DND-41 (cell line): ENCODE data around the gene IL4R.
A peak's percentile ranks its signal among the peaks of the same experiment; 100 is the strongest.
"Not testable (repeated sequence)": the region's sequence is repeated elsewhere in the genome, so short reads cannot be mapped to it uniquely, and the experiment has no call there.

Source experiments
- ATAC-seq: fragments of 200-7000 bp; cut with Tn5 transposase; 3 replicates; pipeline ENCODE4 v1.9.1; 2021; ENCODE audit warnings: low read depth; ENCODE audit not compliant: insufficient read depth
- DNase-seq: peaks from one replicate; pipeline ENCODE4 v3.0.0-alpha.2; 2020
- H2AFZ ChIP-seq: 2 replicates; pipeline ENCODE4 v1.6.0; 2012; ENCODE audit warnings: low read depth, low read length
- H3K27ac ChIP-seq: 2 replicates; pipeline ENCODE4 v1.5.1; 2012; ENCODE audit warnings: low read length, inconsistent platforms
- H3K27me3 ChIP-seq: fragments of 200-600 bp; sonication (generic); 2 replicates; pipeline ENCODE4 v1.6.0; 2012; ENCODE audit warnings: low read length, mild to moderate bottlenecking, inconsistent platforms; ENCODE audit not compliant: insufficient read depth, poor library complexity
- H3K36me3 ChIP-seq: 2 replicates; pipeline ENCODE4 v1.5.1; 2012; ENCODE audit warnings: low read length, inconsistent platforms; ENCODE audit not compliant: insufficient read depth
- H3K4me1 ChIP-seq: 2 replicates; pipeline ENCODE4 v1.5.1; 2012; ENCODE audit warnings: mild to moderate bottlenecking, low read length; ENCODE audit not compliant: insufficient read depth
- H3K4me2 ChIP-seq: 2 replicates; pipeline ENCODE4 v1.6.0; 2012; ENCODE audit warnings: mild to moderate bottlenecking, moderate library complexity, low read length, inconsistent platforms; ENCODE audit not compliant: insufficient read depth
- H3K4me3 ChIP-seq, 2 experiments: fragments of 200-600 bp in 1 of 2; shearing (Covaris generic) in 1 of 2; 2 replicates each; pipeline ENCODE4 v1.5.1; 2012 to 2016; ENCODE audit warnings: inconsistent platforms in 2 of 2, low read length in 2 of 2, mild to moderate bottlenecking in 2 of 2, low read depth in 1 of 2, moderate library complexity in 1 of 2
- H3K79me2 ChIP-seq: 2 replicates; pipeline ENCODE4 v1.6.0; 2012; ENCODE audit warnings: low read length, inconsistent platforms; ENCODE audit not compliant: insufficient read depth
- H3K9ac ChIP-seq: 2 replicates; pipeline ENCODE4 v1.6.0; 2012; ENCODE audit warnings: low read depth, mild to moderate bottlenecking, inconsistent platforms, low read length, moderate library complexity
- H3K9me3 ChIP-seq: 2 replicates; pipeline ENCODE4 v1.5.1; 2012; ENCODE audit warnings: low read length, moderate library complexity, mild to moderate bottlenecking, inconsistent platforms; ENCODE audit not compliant: insufficient read depth, severe bottlenecking
- H4K20me1 ChIP-seq: 2 replicates; pipeline ENCODE4 v1.6.0; 2012; ENCODE audit warnings: low read length; ENCODE audit not compliant: insufficient read depth
- CTCF ChIP-seq: IDR thresholded peaks from 2 replicates; pipeline ENCODE4 v1.5.1; 2012; ENCODE audit warnings: borderline replicate concordance, low read length, moderate library complexity, mild to moderate bottlenecking; ENCODE audit not compliant: poor library complexity, severe bottlenecking; ENCODE audit errors: extremely low read depth
- EZH2 ChIP-seq: IDR thresholded peaks from 3 replicates; pipeline ENCODE4 v1.6.1; 2012; ENCODE audit warnings: borderline replicate concordance, low read depth, mild to moderate bottlenecking, moderate library complexity, low read length, inconsistent platforms; ENCODE audit not compliant: severe bottlenecking

The IL4R gene

GRCh38 chr16:27273670-27274423 lies 39.9 kb upstream of the IL4R start:
- no peak overlapping the region; the same call in 1 of the 2 replicates for H3K27ac ChIP-seq
- H3K4me2 ChIP-seq: peak overlapping the region; percentile 10; the same call in 1 of the 2 replicates
- ATAC-seq: peak; percentile 74
- peaks cover 10% of the 10 kb centered on the region for H3K79me2 ChIP-seq
- no peak for TF ChIP-seq EZH2
- peak; percentile 8 for TF ChIP-seq CTCF
- no peak overlapping the region for H3K9ac ChIP-seq
- H3K9me3 ChIP-seq: no peaks in the 10 kb centered on the region
- peaks cover 36% of the 10 kb centered on the region for H3K4me1 ChIP-seq
- H2AFZ ChIP-seq: no peak overlapping the region
- H3K27me3 ChIP-seq: no peaks in the 10 kb centered on the region
- no peak for DNase-seq
- no peaks in the 10 kb centered on the region for H4K20me1 ChIP-seq
- no peaks in the 10 kb centered on the region; the same call in 1 of the 2 replicates for H3K36me3 ChIP-seq
- no peak overlapping the region for H3K4me3 ChIP-seq

GRCh38 chr16:27274424-27274874 lies 39.3 kb upstream of the IL4R start:
- DNase-seq, H3K4me3 ChIP-seq, H3K27ac ChIP-seq, H4K20me1 ChIP-seq, H3K79me2 ChIP-seq, H3K36me3 ChIP-seq, H3K9me3 ChIP-seq, H2AFZ ChIP-seq, ATAC-seq, H3K27me3 ChIP-seq, H3K9ac ChIP-seq: not testable (repeated sequence)
- peak overlapping the region; percentile 10; the same call in 1 of the 2 replicates for H3K4me2 ChIP-seq
- peaks cover 30% of the 10 kb centered on the region for H3K4me1 ChIP-seq

- ATAC-seq (no peak), DNase-seq (no peak)
- Histone ChIP-seq H3K9me3 (no peaks in the 10 kb centered on the region), H4K20me1 (no peaks in the 10 kb centered on the region), H3K4me2 (no peak overlapping the region), H3K36me3 (no peaks in the 10 kb centered on the region), H3K9ac (no peak overlapping the region), H3K27me3 (no peaks in the 10 kb centered on the region), H3K79me2 (no peaks in the 10 kb centered on the region), H3K27ac (no peak overlapping the region), H3K4me3 (no peak overlapping the region), H3K4me1 (peaks cover 21% of the 10 kb centered on the region), H2AFZ (no peak overlapping the region)
- no peak for TF ChIP-seq EZH2
- no peak for TF ChIP-seq CTCF
Measured at GRCh38 chr16:27275394-27275793, 38.4 kb upstream of the IL4R start.

- Histone ChIP-seq H3K4me1 (no peaks in the 10 kb centered on the region), H3K4me3 (no peak overlapping the region), H3K36me3 (no peaks in the 10 kb centered on the region), H2AFZ (no peak overlapping the region), H3K27me3 (no peaks in the 10 kb centered on the region), H4K20me1 (no peaks in the 10 kb centered on the region), H3K9ac (no peak overlapping the region), H3K9me3 (no peaks in the 10 kb centered on the region), H3K79me2 (no peaks in the 10 kb centered on the region), H3K27ac (no peak overlapping the region), H3K4me2 (no peak overlapping the region)
- TF ChIP-seq CTCF (no peak), EZH2 (no peak)
- no peak for DNase-seq
- no peak for ATAC-seq
Measured at GRCh38 chr16:27281243-27281642, 32.5 kb upstream of the IL4R start.
